Activated T-cell treated with anti-CD3 and anti-CD28 coated beads for 48 hours (primary cell): ENCODE results near the gene RRAGD.

Experiments used
- DNase-seq: peaks from one replicate; pipeline ENCODE4 v3.0.0-alpha.2; 2020; ENCODE audit warnings: low read depth

The RRAGD gene

DNA sequence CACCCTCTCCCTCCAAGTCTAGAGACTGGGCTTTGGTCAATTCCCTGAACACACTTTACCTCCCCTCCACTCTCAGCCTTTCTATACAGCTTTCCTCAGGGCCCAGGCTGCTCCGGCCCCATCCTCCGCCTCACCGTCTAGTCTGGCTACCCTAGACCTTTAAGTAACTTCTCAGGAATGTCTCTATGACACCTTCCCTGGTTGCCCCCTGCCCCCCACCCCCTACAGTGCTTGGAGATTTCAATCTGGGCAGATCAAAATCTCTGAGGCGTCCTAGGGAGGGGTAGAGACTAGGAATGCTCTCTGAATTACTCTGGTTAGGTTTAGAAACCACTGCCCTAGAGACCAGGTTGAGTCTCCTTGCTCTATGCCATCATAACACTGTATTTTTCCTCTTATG lies 65.6 kb downstream of the RRAGD start:
- no peak for DNase-seq

DNA sequence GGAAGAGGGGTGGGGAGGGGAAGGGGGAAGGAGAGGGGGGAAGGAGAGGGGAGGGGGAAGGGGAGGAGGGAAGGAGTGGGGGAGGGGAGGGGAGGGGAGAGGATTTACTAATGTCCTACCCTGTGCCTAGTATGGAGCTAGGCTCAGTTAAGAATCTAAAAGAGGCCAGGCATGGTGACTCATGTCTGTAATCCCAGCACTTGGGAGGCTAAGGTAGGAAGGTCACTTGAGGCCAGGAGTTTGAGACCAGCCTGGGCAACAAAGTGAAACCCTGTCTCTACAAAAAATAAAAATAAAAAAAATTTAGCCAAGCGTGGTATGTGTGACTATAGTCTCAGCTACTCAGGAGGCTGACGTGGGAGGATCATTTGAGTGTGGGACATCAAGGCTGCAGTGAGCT lies 72.5 kb downstream of the RRAGD start:
- DNase-seq, result no peak

DNA sequence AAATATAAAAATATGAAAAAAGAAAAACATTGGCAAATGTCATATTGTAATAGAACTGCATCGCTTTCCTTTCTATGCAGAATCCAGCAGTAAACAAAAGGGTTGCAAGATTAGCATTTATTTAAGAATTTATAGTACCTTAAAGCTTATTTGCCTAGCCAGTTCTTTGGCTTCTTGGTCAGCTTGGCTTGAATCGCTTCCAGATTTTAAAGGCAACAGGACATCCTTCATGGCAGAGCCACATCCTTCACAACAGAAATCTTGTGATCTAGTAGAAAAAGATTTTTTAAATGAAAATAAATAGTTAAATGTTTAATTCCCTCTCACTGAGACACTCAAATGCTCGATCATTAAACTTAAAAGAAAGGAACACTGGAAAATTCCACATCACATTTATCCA lies 76.9 kb downstream of the RRAGD start:
- no peak for DNase-seq

DNA sequence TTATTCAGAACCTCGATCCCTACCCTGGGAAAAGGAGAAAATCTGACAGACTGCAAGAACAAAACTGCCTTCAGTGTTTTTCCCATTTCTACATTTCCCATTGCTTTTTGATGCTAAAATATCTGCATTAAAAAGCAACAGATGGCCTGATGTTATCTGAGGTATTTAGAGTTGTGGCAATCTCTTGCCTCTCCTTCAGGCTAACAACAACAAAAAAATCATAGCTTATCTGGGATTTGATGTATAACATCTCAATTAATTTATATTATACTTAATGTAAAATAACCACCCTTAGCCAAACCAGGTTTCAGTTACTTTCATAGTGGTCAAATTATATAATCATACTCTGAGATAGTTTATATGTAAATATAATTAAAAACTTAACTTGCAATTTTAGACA lies 81.2 kb downstream of the RRAGD start:
- no peak for DNase-seq

DNA sequence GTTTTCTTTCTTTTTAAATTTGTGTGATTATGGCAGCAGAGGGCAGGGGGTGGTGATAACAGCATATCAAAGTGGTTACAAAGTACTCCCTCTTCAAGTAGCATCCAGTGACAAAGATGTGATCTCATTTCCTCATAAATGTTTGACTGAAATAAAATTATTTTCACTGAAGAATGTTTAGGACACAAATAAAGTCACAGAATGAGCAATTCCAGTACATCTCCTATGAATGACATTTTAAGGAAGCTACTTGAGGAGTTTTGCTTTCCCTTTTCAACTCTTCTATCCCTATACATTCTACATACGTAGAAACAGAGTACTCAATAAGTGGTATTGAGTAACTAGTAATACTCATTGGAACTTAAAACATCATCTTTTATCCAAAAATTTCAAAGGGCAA lies 83.1 kb downstream of the RRAGD start:
- DNase-seq, result no peak

DNA sequence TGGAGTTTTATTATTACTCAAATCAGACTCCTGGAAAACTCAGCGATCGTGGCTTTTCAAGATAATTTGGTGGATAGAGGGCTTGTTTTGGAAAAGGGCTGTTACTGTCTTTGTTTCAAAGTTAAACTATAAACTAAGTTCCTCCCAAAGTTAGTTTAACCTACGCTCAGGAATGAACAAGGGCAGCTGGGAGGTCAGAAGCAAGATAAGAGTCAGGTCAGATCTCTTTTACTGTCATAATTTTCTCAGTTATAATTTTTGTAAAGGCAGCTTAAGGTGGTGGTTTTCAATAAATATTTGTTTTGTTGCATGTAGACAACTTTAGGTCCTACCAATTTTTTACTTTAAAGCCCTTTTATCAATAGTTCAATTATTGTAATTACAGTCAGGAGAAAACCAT lies 87.8 kb downstream of the RRAGD start:
- DNase-seq, result no peak

DNA sequence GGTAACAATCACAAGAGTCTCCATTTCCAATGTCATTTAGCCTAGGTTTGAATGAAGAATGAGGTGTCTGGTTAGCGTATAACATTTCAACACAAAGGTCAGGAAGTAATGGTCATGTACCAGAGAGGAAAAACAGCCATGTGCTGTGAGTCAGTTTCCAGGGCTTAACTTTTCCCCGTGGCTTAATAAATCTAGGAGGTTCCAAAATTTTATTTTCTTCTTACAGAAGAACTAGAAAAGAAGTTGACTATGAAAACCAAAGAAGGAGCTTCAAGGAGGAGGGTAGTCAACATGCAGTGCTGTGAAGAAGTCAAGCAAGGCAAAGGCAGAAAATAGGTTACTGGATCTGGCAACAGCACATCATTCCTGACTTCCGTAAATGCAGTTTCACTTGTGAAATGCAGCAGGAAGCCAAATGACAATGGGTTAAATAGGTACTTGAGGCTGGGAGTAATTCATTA lies 88.5 kb downstream of the RRAGD start:
- no peak for DNase-seq

DNA sequence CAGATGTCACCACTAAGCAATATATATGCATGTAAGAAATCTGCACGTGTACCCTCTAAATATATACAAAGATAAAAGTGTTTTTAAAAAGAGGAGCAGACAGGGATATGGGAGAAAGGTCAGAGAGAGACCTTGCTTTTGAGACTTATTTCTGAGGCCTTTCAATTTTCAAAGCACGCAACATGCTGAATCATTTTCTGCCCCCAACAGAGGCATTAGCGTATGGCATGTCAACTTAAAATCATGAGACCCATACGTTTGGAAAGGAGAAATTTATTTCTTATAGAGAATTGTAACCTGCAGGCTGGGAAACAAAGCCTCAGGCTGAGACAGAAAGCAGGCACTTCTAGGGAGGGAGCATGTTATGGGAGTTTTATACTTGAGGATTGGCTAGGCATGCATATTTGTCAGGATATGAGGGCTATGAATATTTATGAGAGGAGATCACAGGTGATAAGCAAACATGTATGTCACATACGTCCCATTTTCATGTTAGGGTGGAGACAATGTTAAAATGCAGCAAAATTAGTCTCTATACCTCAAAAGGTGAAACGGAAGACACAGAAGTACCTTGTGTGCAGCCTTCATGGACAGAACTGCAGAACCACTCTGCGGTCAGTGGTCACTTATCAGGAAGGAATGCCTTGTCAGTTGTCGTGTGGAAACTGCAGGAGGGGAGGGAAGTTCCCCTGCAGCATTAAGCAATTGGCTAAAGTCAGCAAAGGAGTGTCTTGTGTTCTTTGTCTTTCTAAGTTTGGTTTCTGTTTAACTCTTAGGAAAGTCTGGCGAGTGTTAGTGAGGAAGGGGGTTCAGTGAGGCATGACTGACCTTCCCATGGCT lies 90.7 kb downstream of the RRAGD start:
- no peak for DNase-seq

DNA sequence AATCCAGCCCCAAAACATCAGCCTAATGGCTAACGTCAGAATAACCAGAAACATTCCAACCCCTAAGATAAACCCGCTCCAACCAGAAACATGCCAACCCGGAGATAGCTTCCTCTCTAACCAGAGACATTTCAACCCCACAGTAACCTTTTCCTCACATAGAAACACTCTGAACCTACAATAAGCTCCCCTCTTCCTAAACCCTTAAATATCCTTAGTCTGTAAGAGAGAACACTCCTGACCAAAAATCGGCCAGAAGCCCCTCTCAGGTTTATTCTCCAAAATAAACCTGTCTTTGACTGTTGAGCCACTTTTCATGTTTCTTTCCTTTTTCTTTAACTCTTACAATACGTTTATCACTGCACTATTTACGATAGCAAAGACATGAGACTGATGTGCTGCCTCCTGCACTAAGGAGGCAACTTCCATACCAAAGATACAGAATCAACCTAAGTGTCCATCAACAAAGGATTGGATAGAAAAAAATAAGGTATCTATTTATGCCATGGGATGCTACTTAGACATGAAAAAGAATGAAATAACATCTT lies 92.0 kb downstream of the RRAGD start:
- DNase-seq, result no peak

DNA sequence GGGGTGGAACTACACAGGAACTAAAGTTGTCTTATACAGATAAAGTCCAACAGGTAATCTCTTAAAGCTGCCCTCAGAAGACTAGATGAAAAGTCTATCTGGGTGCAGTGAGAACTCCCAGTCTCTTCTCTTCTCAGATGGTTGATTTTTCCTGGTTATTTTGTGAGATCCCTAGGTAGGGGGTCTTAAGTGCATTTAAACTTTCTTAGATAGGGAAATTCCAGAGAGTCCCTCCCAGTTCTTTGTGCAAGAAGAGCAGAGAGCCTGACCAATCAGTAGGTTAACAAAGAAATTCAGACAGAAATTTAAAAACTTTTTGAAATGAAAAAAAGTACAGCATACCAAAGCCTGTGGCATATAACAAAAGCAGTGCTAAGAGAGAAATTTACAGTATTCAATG lies 95.0 kb downstream of the RRAGD start:
- no peak for DNase-seq

DNA sequence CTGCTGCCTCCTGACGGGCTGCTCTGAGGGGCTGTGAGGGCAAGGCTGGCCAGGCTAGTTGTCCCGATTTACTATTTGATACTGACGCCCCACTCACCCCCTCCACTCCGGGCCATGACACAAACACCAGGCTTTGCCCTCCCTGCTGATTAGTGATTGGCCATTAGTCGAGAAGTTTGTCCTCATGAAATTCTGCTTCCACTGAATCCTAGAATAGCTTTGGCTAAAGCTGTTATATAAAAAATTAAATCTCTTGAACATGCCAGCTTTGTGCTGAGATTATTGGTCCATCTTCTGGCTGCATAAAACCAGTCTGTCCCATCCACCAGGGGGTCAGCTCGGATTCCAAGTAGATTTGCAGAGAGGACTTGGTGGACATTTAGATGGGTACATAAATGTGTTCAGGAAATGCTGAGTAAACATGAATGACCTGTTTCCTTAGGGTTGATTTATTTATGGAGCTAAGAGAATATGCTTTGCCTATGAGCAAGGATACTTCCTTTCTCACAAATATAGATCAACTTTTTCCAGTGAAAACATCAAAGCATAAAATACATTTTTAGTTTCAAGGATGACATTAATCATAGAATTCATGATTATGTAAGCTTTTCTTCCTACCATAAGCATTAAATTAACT lies 96.7 kb downstream of the RRAGD start, which contains the start of gene GABRR2:
GABRR2 (minus strand) TSS at position 51 of the 637 bp plus-strand sequence. CDS start 134 bp downstream, outside the sequence.
- DNase-seq, result no peak

DNA sequence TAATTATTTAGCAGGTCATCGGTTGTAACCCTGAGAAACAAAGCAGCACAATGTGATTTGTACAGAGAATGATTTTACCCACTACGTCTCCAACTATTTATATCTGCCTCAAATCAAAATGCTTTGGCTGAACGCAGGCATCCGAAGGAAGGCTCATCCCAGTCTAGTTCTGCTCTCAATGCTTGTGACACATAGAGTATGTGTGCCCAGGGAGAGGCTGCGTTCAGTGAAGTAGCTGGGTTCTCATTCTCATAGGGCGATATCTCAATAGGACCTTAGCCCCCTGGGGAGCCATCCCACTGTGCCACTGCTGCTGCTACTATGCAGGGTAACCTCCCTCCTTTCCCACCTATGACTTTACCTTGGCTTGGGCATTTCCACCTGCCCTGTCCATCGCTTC lies 97.4 kb downstream of the RRAGD start:
- no peak for DNase-seq
